H9 (cell line): ENCODE measurements around the gene CALM1. TPM values are rescaled to one million over a fixed set of nuclear protein-coding genes. Genes with fewer than 3 reads are reported as not detected.

Experiments
- DNase-seq: peaks from one replicate; pipeline ENCODE4 v3.0.0-alpha.2; 2017
- H2AFZ ChIP-seq: one replicate; pipeline ENCODE4 v1.6.1; 2013; ENCODE audit warnings: mild to moderate bottlenecking, low read length, control low read depth, moderate library complexity
- H2AK5ac ChIP-seq: 2 replicates; pipeline ENCODE4 v1.6.1; 2013; ENCODE audit warnings: low read length, control low read depth, mixed read lengths; ENCODE audit not compliant: insufficient read length
- H2BK120ac ChIP-seq: one replicate; pipeline ENCODE4 v1.6.1; 2013; ENCODE audit warnings: low read depth, mild to moderate bottlenecking, low read length, control low read depth, inconsistent platforms; ENCODE audit not compliant: poor library complexity, severe bottlenecking
- H2BK12ac ChIP-seq: 2 replicates; pipeline ENCODE4 v1.6.1; 2013; ENCODE audit warnings: low read length, control low read depth, mixed read lengths, low read depth; ENCODE audit not compliant: insufficient read length
- H2BK15ac ChIP-seq: 2 replicates; pipeline ENCODE4 v1.6.1; 2013; ENCODE audit warnings: low read depth, low read length, control low read depth
- H2BK20ac ChIP-seq: one replicate; pipeline ENCODE4 v1.6.1; 2013; ENCODE audit warnings: low read depth, mild to moderate bottlenecking, low read length, control low read depth, inconsistent platforms; ENCODE audit not compliant: poor library complexity, severe bottlenecking
- H2BK5ac ChIP-seq: 2 replicates; pipeline ENCODE4 v1.6.1; 2013; ENCODE audit warnings: low read length, control low read depth, mixed read lengths; ENCODE audit not compliant: insufficient read length
- H3K14ac ChIP-seq: 2 replicates; pipeline ENCODE4 v1.6.1; 2013; ENCODE audit warnings: low read length, control low read depth; ENCODE audit not compliant: insufficient read depth
- H3K18ac ChIP-seq: 2 replicates; pipeline ENCODE4 v1.6.1; 2013; ENCODE audit warnings: low read depth, mild to moderate bottlenecking, mixed read lengths, low read length, control low read depth; ENCODE audit not compliant: insufficient read length
- H3K23ac ChIP-seq: 2 replicates; pipeline ENCODE4 v1.6.1; 2013; ENCODE audit warnings: low read length, control low read depth, mixed read lengths, low read depth; ENCODE audit not compliant: insufficient read length
- H3K23me2 ChIP-seq: 2 replicates; pipeline ENCODE4 v1.6.1; 2013; ENCODE audit warnings: low read depth, mild to moderate bottlenecking, mixed read lengths, low read length, control low read depth; ENCODE audit not compliant: insufficient read length, poor library complexity, severe bottlenecking
- H3K27ac ChIP-seq: 2 replicates; pipeline ENCODE4 v1.5.1; 2013; ENCODE audit warnings: low read length, control low read depth, mixed read lengths, low read depth; ENCODE audit not compliant: insufficient read length
- H3K27me3 ChIP-seq: 2 replicates; pipeline ENCODE4 v1.6.1; 2013; ENCODE audit warnings: low read length, control low read depth, inconsistent platforms; ENCODE audit not compliant: insufficient read depth
- H3K4ac ChIP-seq: 2 replicates; pipeline ENCODE4 v1.6.1; 2013; ENCODE audit warnings: low read depth, mild to moderate bottlenecking, control low read depth, inconsistent platforms, low read length, moderate library complexity
- H3K4me1 ChIP-seq: 2 replicates; pipeline ENCODE4 v1.6.1; 2013; ENCODE audit warnings: low read length, control low read depth, inconsistent platforms; ENCODE audit not compliant: insufficient read depth
- H3K4me2 ChIP-seq: 2 replicates; pipeline ENCODE4 v1.6.1; 2013; ENCODE audit warnings: low read length, control low read depth, mixed read lengths; ENCODE audit not compliant: insufficient read length, insufficient read depth
- H3K56ac ChIP-seq: 2 replicates; pipeline ENCODE4 v1.6.1; 2013; ENCODE audit warnings: low read depth, mild to moderate bottlenecking, mixed read lengths, low read length, control low read depth; ENCODE audit not compliant: insufficient read length
- H3K79me1 ChIP-seq: 2 replicates; pipeline ENCODE4 v1.6.1; 2013; ENCODE audit warnings: low read depth, mild to moderate bottlenecking, moderate library complexity, low read length, control low read depth, inconsistent platforms; ENCODE audit not compliant: insufficient read depth, poor library complexity, severe bottlenecking
- H3K79me2 ChIP-seq: 2 replicates; pipeline ENCODE4 v1.6.1; 2013; ENCODE audit warnings: low read length, control low read depth, inconsistent platforms; ENCODE audit not compliant: insufficient read depth
- H3K9ac ChIP-seq: 2 replicates; pipeline ENCODE4 v1.6.1; 2013; ENCODE audit warnings: low read length, control low read depth, mixed read lengths; ENCODE audit not compliant: insufficient read length; ENCODE audit errors: extremely low read depth
- H3K9me3 ChIP-seq: one replicate; pipeline ENCODE4 v1.6.1; 2013; ENCODE audit warnings: low read depth, low read length, inconsistent platforms; ENCODE audit not compliant: control insufficient read depth
- H3T11ph ChIP-seq: one replicate; pipeline ENCODE4 v1.6.1; 2013; ENCODE audit warnings: mild to moderate bottlenecking, low read length, control low read depth, inconsistent platforms
- H4K20me1 ChIP-seq: one replicate; pipeline ENCODE4 v1.6.1; 2013; ENCODE audit not compliant: control insufficient read depth, insufficient read length, insufficient read depth
- H4K5ac ChIP-seq: 2 replicates; pipeline ENCODE4 v1.6.1; 2013; ENCODE audit warnings: low read depth, mild to moderate bottlenecking, mixed read lengths, low read length, control low read depth; ENCODE audit not compliant: insufficient read length
- H4K8ac ChIP-seq: replicated peaks from 2 replicates; pipeline ENCODE4 v1.6.1; 2013; ENCODE audit warnings: low read length, control low read depth, mixed read lengths, low read depth; ENCODE audit not compliant: insufficient read length
- H4K91ac ChIP-seq: 2 replicates; pipeline ENCODE4 v1.6.1; 2013; ENCODE audit warnings: low read depth, mild to moderate bottlenecking, moderate library complexity, mixed read lengths, low read length, control low read depth; ENCODE audit not compliant: insufficient read length
- H3K27ac Mint-ChIP-seq, 3 experiments: 2 replicates in 2 of 3; 3 replicates in 1 of 3; pipeline ENCODE4 v1.8.0; 2020 to 2021; ENCODE audit warnings: mixed read lengths in 3 of 3, mild to moderate bottlenecking in 1 of 3, moderate library complexity in 1 of 3
- H3K27me3 Mint-ChIP-seq: 2 replicates; pipeline ENCODE4 v1.8.0; 2021; ENCODE audit warnings: low read depth, mild to moderate bottlenecking, moderate library complexity, mixed read lengths
- H3K36me3 Mint-ChIP-seq, 3 experiments: 2 replicates in 2 of 3; 3 replicates in 1 of 3; pipeline ENCODE4 v1.8.0; 2020 to 2021; ENCODE audit warnings: low read depth in 3 of 3, mixed read lengths in 3 of 3; ENCODE audit not compliant: insufficient read depth in 1 of 3
- H3K4me1 Mint-ChIP-seq, 2 experiments: 2 replicates each; pipeline ENCODE4 v1.8.0; 2020; ENCODE audit warnings: mixed read lengths in 2 of 2
- H3K4me3 Mint-ChIP-seq, 2 experiments: 2 replicates in 1 of 2; 3 replicates in 1 of 2; pipeline ENCODE4 v1.8.0; 2020 to 2021; ENCODE audit warnings: mild to moderate bottlenecking in 2 of 2, mixed read lengths in 2 of 2, moderate library complexity in 1 of 2
- H3K9me3 Mint-ChIP-seq, 2 experiments: 2 replicates in 1 of 2; 3 replicates in 1 of 2; pipeline ENCODE4 v1.8.0; 2020; ENCODE audit warnings: mild to moderate bottlenecking in 2 of 2, mixed read lengths in 2 of 2, moderate library complexity in 1 of 2
- WGBS: extraction: QIAGEN DNeasy Blood & Tissue Kit; methylation state at CpG from one replicate; pipeline ENCODE4 v1.1.7; 2013; ENCODE audit warnings: missing lambda C conversion rate, low lambda C conversion rate, mixed read lengths; ENCODE audit not compliant: insufficient read length; ENCODE audit errors: extremely low coverage; 5-methylcytosine and 5-hydroxymethylcytosine counted together
- total RNA-seq: library from RNA; stranded (reverse); gene quantifications from 2 replicates; pipeline ENCODE4 v1.2.1, GENCODE V29; 2021
- TF ChIP-seq, protein P1 (sequence below): fragments of 200-600 bp; sonication (generic); conservative IDR thresholded peaks from 3 replicates; pipeline ENCODE4 v1.8.0; 2021; ENCODE audit warnings: antibody characterized with exemption, mild to moderate bottlenecking

Gene CALM1
- total RNA-seq, 1 experiment from 2014 or later, result 354 TPM

DNA sequence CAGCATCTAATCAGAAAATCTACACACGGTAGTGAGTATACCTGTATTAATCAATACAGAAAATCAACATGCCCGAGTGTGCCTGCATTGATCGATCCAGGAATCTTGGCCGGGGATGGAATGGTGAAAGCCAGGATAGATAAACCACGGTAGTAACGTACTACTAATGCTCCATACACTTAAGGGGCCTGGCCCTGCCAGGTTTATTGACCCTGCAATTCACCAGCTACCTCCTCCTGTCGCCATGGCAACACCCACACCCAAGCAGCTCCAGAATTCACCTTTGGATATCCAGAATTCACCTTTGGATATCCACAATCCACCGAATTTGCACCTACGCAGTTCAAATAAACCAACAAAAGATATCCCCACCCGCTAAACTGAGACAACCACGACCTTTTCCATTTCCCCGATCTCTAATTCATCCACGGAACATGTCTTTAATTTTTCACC, 14.8 kb upstream of the CALM1 start:
- Mint-ChIP-seq H3K27ac (no peak overlapping the region), H3K9me3 (no peaks in the 10 kb centered on the region), H3K4me1 (peaks cover 8 to 9% of the 10 kb centered on the region in 2 experiments), H3K36me3 (no peaks in the 10 kb centered on the region), H3K27me3 (peaks cover 15% of the 10 kb centered on the region), H3K4me3 (no peak overlapping the region)
- Histone ChIP-seq H3K23ac (no peak overlapping the region), H2BK120ac (no peak overlapping the region), H3K9ac (peak overlapping the region; percentile 70), H2AK5ac (no peak overlapping the region), H4K20me1 (no peaks in the 10 kb centered on the region), H3K79me1 (no peaks in the 10 kb centered on the region), H3K23me2 (peaks cover 20% of the 10 kb centered on the region), H3T11ph (no peak overlapping the region), H4K8ac (no peak overlapping the region), H2BK12ac (no peak overlapping the region), H4K5ac (no peak overlapping the region), H4K91ac (no peak overlapping the region), H3K4me1 (peaks cover 2% of the 10 kb centered on the region; the same call in 1 of the 2 replicates), H3K14ac (peak overlapping the region; percentile 42; the same call in 1 of the 2 replicates), H2BK5ac (no peak overlapping the region), H3K27ac (peak overlapping the region; percentile 86), H3K18ac (peak overlapping the region; percentile 77), H3K56ac (no peak overlapping the region), H3K27me3 (no peaks in the 10 kb centered on the region), H2AFZ (no peak overlapping the region), H2BK20ac (no peak overlapping the region), H3K4ac (no peak overlapping the region; the same call in 1 of the 2 replicates), H3K9me3 (no peaks in the 10 kb centered on the region), H3K79me2 (no peaks in the 10 kb centered on the region), H2BK15ac (no peak overlapping the region), H3K4me2 (peak overlapping the region; percentile 90)
- DNase-seq, result peak; percentile 59
- no CpG with 5 or more reads among the region's 13 CpGs for WGBS
- TF ChIP-seq, protein P1, sequence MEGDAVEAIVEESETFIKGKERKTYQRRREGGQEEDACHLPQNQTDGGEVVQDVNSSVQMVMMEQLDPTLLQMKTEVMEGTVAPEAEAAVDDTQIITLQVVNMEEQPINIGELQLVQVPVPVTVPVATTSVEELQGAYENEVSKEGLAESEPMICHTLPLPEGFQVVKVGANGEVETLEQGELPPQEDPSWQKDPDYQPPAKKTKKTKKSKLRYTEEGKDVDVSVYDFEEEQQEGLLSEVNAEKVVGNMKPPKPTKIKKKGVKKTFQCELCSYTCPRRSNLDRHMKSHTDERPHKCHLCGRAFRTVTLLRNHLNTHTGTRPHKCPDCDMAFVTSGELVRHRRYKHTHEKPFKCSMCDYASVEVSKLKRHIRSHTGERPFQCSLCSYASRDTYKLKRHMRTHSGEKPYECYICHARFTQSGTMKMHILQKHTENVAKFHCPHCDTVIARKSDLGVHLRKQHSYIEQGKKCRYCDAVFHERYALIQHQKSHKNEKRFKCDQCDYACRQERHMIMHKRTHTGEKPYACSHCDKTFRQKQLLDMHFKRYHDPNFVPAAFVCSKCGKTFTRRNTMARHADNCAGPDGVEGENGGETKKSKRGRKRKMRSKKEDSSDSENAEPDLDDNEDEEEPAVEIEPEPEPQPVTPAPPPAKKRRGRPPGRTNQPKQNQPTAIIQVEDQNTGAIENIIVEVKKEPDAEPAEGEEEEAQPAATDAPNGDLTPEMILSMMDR, result no peak
